H9 (cell line): ENCODE data around the gene OR52B6. TPM values are rescaled to one million over a fixed set of nuclear protein-coding genes. Genes with fewer than 3 reads are reported as not detected.

Source experiments
- DNase-seq: peaks from one replicate; pipeline ENCODE4 v3.0.0-alpha.2; 2017
- H2AFZ ChIP-seq: one replicate; pipeline ENCODE4 v1.6.1; 2013; ENCODE audit warnings: mild to moderate bottlenecking, low read length, control low read depth, moderate library complexity
- H2AK5ac ChIP-seq: 2 replicates; pipeline ENCODE4 v1.6.1; 2013; ENCODE audit warnings: low read length, control low read depth, mixed read lengths; ENCODE audit not compliant: insufficient read length
- H2BK120ac ChIP-seq: one replicate; pipeline ENCODE4 v1.6.1; 2013; ENCODE audit warnings: low read depth, mild to moderate bottlenecking, low read length, control low read depth, inconsistent platforms; ENCODE audit not compliant: poor library complexity, severe bottlenecking
- H2BK12ac ChIP-seq: 2 replicates; pipeline ENCODE4 v1.6.1; 2013; ENCODE audit warnings: low read length, control low read depth, mixed read lengths, low read depth; ENCODE audit not compliant: insufficient read length
- H2BK15ac ChIP-seq: 2 replicates; pipeline ENCODE4 v1.6.1; 2013; ENCODE audit warnings: low read depth, low read length, control low read depth
- H2BK20ac ChIP-seq: one replicate; pipeline ENCODE4 v1.6.1; 2013; ENCODE audit warnings: low read depth, mild to moderate bottlenecking, low read length, control low read depth, inconsistent platforms; ENCODE audit not compliant: poor library complexity, severe bottlenecking
- H2BK5ac ChIP-seq: 2 replicates; pipeline ENCODE4 v1.6.1; 2013; ENCODE audit warnings: low read length, control low read depth, mixed read lengths; ENCODE audit not compliant: insufficient read length
- H3K14ac ChIP-seq: 2 replicates; pipeline ENCODE4 v1.6.1; 2013; ENCODE audit warnings: low read length, control low read depth; ENCODE audit not compliant: insufficient read depth
- H3K18ac ChIP-seq: 2 replicates; pipeline ENCODE4 v1.6.1; 2013; ENCODE audit warnings: low read depth, mild to moderate bottlenecking, mixed read lengths, low read length, control low read depth; ENCODE audit not compliant: insufficient read length
- H3K23ac ChIP-seq: 2 replicates; pipeline ENCODE4 v1.6.1; 2013; ENCODE audit warnings: low read length, control low read depth, mixed read lengths, low read depth; ENCODE audit not compliant: insufficient read length
- H3K23me2 ChIP-seq: 2 replicates; pipeline ENCODE4 v1.6.1; 2013; ENCODE audit warnings: low read depth, mild to moderate bottlenecking, mixed read lengths, low read length, control low read depth; ENCODE audit not compliant: insufficient read length, poor library complexity, severe bottlenecking
- H3K27ac ChIP-seq: 2 replicates; pipeline ENCODE4 v1.5.1; 2013; ENCODE audit warnings: low read length, control low read depth, mixed read lengths, low read depth; ENCODE audit not compliant: insufficient read length
- H3K27me3 ChIP-seq: 2 replicates; pipeline ENCODE4 v1.6.1; 2013; ENCODE audit warnings: low read length, control low read depth, inconsistent platforms; ENCODE audit not compliant: insufficient read depth
- H3K4ac ChIP-seq: 2 replicates; pipeline ENCODE4 v1.6.1; 2013; ENCODE audit warnings: low read depth, mild to moderate bottlenecking, control low read depth, inconsistent platforms, low read length, moderate library complexity
- H3K4me1 ChIP-seq: 2 replicates; pipeline ENCODE4 v1.6.1; 2013; ENCODE audit warnings: low read length, control low read depth, inconsistent platforms; ENCODE audit not compliant: insufficient read depth
- H3K4me2 ChIP-seq: 2 replicates; pipeline ENCODE4 v1.6.1; 2013; ENCODE audit warnings: low read length, control low read depth, mixed read lengths; ENCODE audit not compliant: insufficient read length, insufficient read depth
- H3K56ac ChIP-seq: 2 replicates; pipeline ENCODE4 v1.6.1; 2013; ENCODE audit warnings: low read depth, mild to moderate bottlenecking, mixed read lengths, low read length, control low read depth; ENCODE audit not compliant: insufficient read length
- H3K79me1 ChIP-seq: 2 replicates; pipeline ENCODE4 v1.6.1; 2013; ENCODE audit warnings: low read depth, mild to moderate bottlenecking, moderate library complexity, low read length, control low read depth, inconsistent platforms; ENCODE audit not compliant: insufficient read depth, poor library complexity, severe bottlenecking
- H3K79me2 ChIP-seq: 2 replicates; pipeline ENCODE4 v1.6.1; 2013; ENCODE audit warnings: low read length, control low read depth, inconsistent platforms; ENCODE audit not compliant: insufficient read depth
- H3K9ac ChIP-seq: 2 replicates; pipeline ENCODE4 v1.6.1; 2013; ENCODE audit warnings: low read length, control low read depth, mixed read lengths; ENCODE audit not compliant: insufficient read length; ENCODE audit errors: extremely low read depth
- H3K9me3 ChIP-seq: one replicate; pipeline ENCODE4 v1.6.1; 2013; ENCODE audit warnings: low read depth, low read length, inconsistent platforms; ENCODE audit not compliant: control insufficient read depth
- H3T11ph ChIP-seq: one replicate; pipeline ENCODE4 v1.6.1; 2013; ENCODE audit warnings: mild to moderate bottlenecking, low read length, control low read depth, inconsistent platforms
- H4K20me1 ChIP-seq: one replicate; pipeline ENCODE4 v1.6.1; 2013; ENCODE audit not compliant: control insufficient read depth, insufficient read length, insufficient read depth
- H4K5ac ChIP-seq: 2 replicates; pipeline ENCODE4 v1.6.1; 2013; ENCODE audit warnings: low read depth, mild to moderate bottlenecking, mixed read lengths, low read length, control low read depth; ENCODE audit not compliant: insufficient read length
- H4K8ac ChIP-seq: replicated peaks from 2 replicates; pipeline ENCODE4 v1.6.1; 2013; ENCODE audit warnings: low read length, control low read depth, mixed read lengths, low read depth; ENCODE audit not compliant: insufficient read length
- H4K91ac ChIP-seq: 2 replicates; pipeline ENCODE4 v1.6.1; 2013; ENCODE audit warnings: low read depth, mild to moderate bottlenecking, moderate library complexity, mixed read lengths, low read length, control low read depth; ENCODE audit not compliant: insufficient read length
- H3K27ac Mint-ChIP-seq, 3 experiments: 2 replicates in 2 of 3; 3 replicates in 1 of 3; pipeline ENCODE4 v1.8.0; 2020 to 2021; ENCODE audit warnings: mixed read lengths in 3 of 3, mild to moderate bottlenecking in 1 of 3, moderate library complexity in 1 of 3
- H3K27me3 Mint-ChIP-seq: 2 replicates; pipeline ENCODE4 v1.8.0; 2021; ENCODE audit warnings: low read depth, mild to moderate bottlenecking, moderate library complexity, mixed read lengths
- H3K36me3 Mint-ChIP-seq, 3 experiments: 2 replicates in 2 of 3; 3 replicates in 1 of 3; pipeline ENCODE4 v1.8.0; 2020 to 2021; ENCODE audit warnings: low read depth in 3 of 3, mixed read lengths in 3 of 3; ENCODE audit not compliant: insufficient read depth in 1 of 3
- H3K4me1 Mint-ChIP-seq, 2 experiments: 2 replicates each; pipeline ENCODE4 v1.8.0; 2020; ENCODE audit warnings: mixed read lengths in 2 of 2
- H3K4me3 Mint-ChIP-seq, 2 experiments: 2 replicates in 1 of 2; 3 replicates in 1 of 2; pipeline ENCODE4 v1.8.0; 2020 to 2021; ENCODE audit warnings: mild to moderate bottlenecking in 2 of 2, mixed read lengths in 2 of 2, moderate library complexity in 1 of 2
- H3K9me3 Mint-ChIP-seq, 2 experiments: 2 replicates in 1 of 2; 3 replicates in 1 of 2; pipeline ENCODE4 v1.8.0; 2020; ENCODE audit warnings: mild to moderate bottlenecking in 2 of 2, mixed read lengths in 2 of 2, moderate library complexity in 1 of 2
- CTCF ChIP-seq: fragments of 200-600 bp; sonication (generic); conservative IDR thresholded peaks from 3 replicates; pipeline ENCODE4 v1.8.0; 2021; ENCODE audit warnings: antibody characterized with exemption, mild to moderate bottlenecking
- WGBS: extraction: QIAGEN DNeasy Blood & Tissue Kit; methylation state at CpG from one replicate; pipeline ENCODE4 v1.1.7; 2013; ENCODE audit warnings: missing lambda C conversion rate, low lambda C conversion rate, mixed read lengths; ENCODE audit not compliant: insufficient read length; ENCODE audit errors: extremely low coverage; 5-methylcytosine and 5-hydroxymethylcytosine counted together
- total RNA-seq: library from RNA; stranded (reverse); gene quantifications from 2 replicates; pipeline ENCODE4 v1.2.1, GENCODE V29; 2021

OR52B6 gene
- total RNA-seq, 1 experiment from 2014 or later, result not detected

- Histone ChIP-seq H3K9me3 (no peaks in the 10 kb centered on the region), H3K56ac (no peak within 1 kb of the TSS), H4K91ac (no peak within 1 kb of the TSS), H3K27ac (no peak within 1 kb of the TSS), H2BK12ac (no peak within 1 kb of the TSS), H2BK20ac (peak within 1 kb of the TSS; percentile 98), H4K5ac (no peak within 1 kb of the TSS), H3K79me1 (no peaks in the 10 kb centered on the region), H3K27me3 (no peaks in the 10 kb centered on the region), H3T11ph (no peak within 1 kb of the TSS), H3K14ac (no peak within 1 kb of the TSS), H3K23me2 (no peaks in the 10 kb centered on the region), H4K20me1 (no peaks in the 10 kb centered on the region), H3K9ac (no peak within 1 kb of the TSS), H2BK15ac (no peak within 1 kb of the TSS; the same call in 1 of the 2 replicates), H3K18ac (no peak within 1 kb of the TSS), H2BK5ac (no peak within 1 kb of the TSS), H3K23ac (no peak within 1 kb of the TSS), H2BK120ac (no peak within 1 kb of the TSS), H3K79me2 (no peaks in the 10 kb centered on the region; the same call in 1 of the 2 replicates), H2AK5ac (no peak within 1 kb of the TSS), H3K4ac (no peak within 1 kb of the TSS), H3K4me2 (peak within 1 kb of the TSS; percentile 44), H2AFZ (peak within 1 kb of the TSS; percentile 96), H4K8ac (no peak within 1 kb of the TSS), H3K4me1 (peaks cover 20% of the 10 kb centered on the region; the same call in 1 of the 2 replicates)
- Mint-ChIP-seq H3K4me3 (peak within 1 kb of the TSS; percentile 24 to 47; a peak in 4 of 5 replicates), H3K27me3 (0 out of 2 replicates have a peak, but pooled peaks cover 2% of the 10 kb centered on the region), H3K27ac (no peak within 1 kb of the TSS; a peak in 1 of 7 replicates), H3K9me3 (no peaks in the 10 kb centered on the region; a peak in 1 of 5 replicates), H3K36me3 (no peaks in the 10 kb centered on the region), H3K4me1 (peaks cover 28 to 33% of the 10 kb centered on the region in 2 experiments)
- no peak for TF ChIP-seq CTCF
- DNase-seq, result peak; percentile 67
- no CpG with 5 or more reads among the region's 7 CpGs for WGBS
Observed at GRCh38 chr11:5624489-5625279, 44.0 kb downstream of the OR52B6 start, which contains the start of gene TRIM34. TRIM34 (plus strand) TSS chr11:5625001; CDS start chr11:5632332, 7,331 bp downstream.
